Uterus (tissue), 4 donors: ENCODE data around the gene MPC1. TPM values are rescaled to one million over a fixed set of nuclear protein-coding genes. Genes with fewer than 3 reads are reported as not detected.

Source experiments
- DNase-seq, 2 donors: peaks; one replicate each; pipeline ENCODE4 v3.0.0-alpha.2; 2019 to 2020
- H3K27ac ChIP-seq, 2 donors: fragments of 200-600 bp; sonication (generic); 1 replicate in 1 of 2; 2 replicates in 1 of 2; pipeline ENCODE4 v1.5.1; 2016 to 2018
- H3K27me3 ChIP-seq, 2 donors: fragments of 200-600 bp; sonication (generic); one replicate each; pipeline ENCODE4 v1.5.1; 2018 to 2019; ENCODE audit warnings: control low read depth in 1 of 2
- H3K36me3 ChIP-seq, 2 donors: fragments of 200-600 bp; sonication (generic); one replicate each; pipeline ENCODE4 v1.5.1; 2019; ENCODE audit warnings: control low read depth in 1 of 2
- H3K4me1 ChIP-seq, 2 donors: fragments of 200-600 bp; sonication (generic); one replicate each; pipeline ENCODE4 v1.5.1; 2018 to 2019; ENCODE audit warnings: control low read depth in 1 of 2
- H3K4me3 ChIP-seq, 2 donors: fragments of 200-600 bp; sonication (generic); 1 replicate in 1 of 2; 2 replicates in 1 of 2; pipeline ENCODE4 v1.5.1; 2018 to 2019; ENCODE audit warnings: mild to moderate bottlenecking in 1 of 2
- H3K9me3 ChIP-seq, 2 donors: fragments of 200-600 bp; sonication (generic); one replicate each; pipeline ENCODE4 v1.5.1; 2019; ENCODE audit warnings: control low read depth in 1 of 2
- CTCF ChIP-seq, 4 experiments: fragments of 200-600 bp in 2 of 4; fragments of 450-650 bp in 2 of 4; sonication (generic) in 2 of 4; IDR thresholded peaks; one replicate each; pipeline ENCODE4 v1.5.1; 2016 to 2019; ENCODE audit warnings: antibody characterized with exemption in 4 of 4, mild to moderate bottlenecking in 2 of 4, moderate library complexity in 1 of 4
- POLR2A ChIP-seq, 2 donors: fragments of 450-650 bp; IDR thresholded peaks; one replicate each; pipeline ENCODE4 v1.6.1; 2016; ENCODE audit warnings: antibody characterized with exemption in 2 of 2, mild to moderate bottlenecking in 1 of 2, moderate library complexity in 1 of 2
- intact Hi-C: fragments of 100-400 bp; cut with DNase I; formaldehyde crosslinking; loops from one replicate; pipeline ENCODE4 v1.15.1; 2023; ENCODE audit warnings: low total_unique reads
- total RNA-seq, 4 donors: library from RNA; depleted of rRNA in 3 of 4; stranded (reverse); fragments of >200 nt in 3 of 4; gene quantifications; one replicate each; pipeline versions ENCODE4 v1.1.0 to v1.2.4, GENCODE V29; 2014 to 2023
- donor health status: DM: yes; HTN: yes; CAD: no.

Gene MPC1
- total RNA-seq, 4 donors from 2014 or later: 14.1 to 62.1 (median 41.7) TPM

GRCh38 chr6:166361077-166361429 is 21.7 kb downstream of the MPC1 start:
- intact Hi-C loops: no loop called here
- DNase-seq: no peak
- Histone ChIP-seq H3K4me1 (no peaks in the 10 kb centered on the region), H3K27me3 (no peaks in the 10 kb centered on the region), H3K36me3 (no peaks in the 10 kb centered on the region), H3K4me3 (no peak overlapping the region), H3K9me3 (no peaks in the 10 kb centered on the region), H3K27ac (no peak overlapping the region)
- TF ChIP-seq POLR2A (IDR thresholded peaks at IDR 0.05) (no peak), CTCF (IDR thresholded peaks at IDR 0.05) (no peak)

GRCh38 chr6:166360243-166361076 is 22.3 kb downstream of the MPC1 start:
- Histone ChIP-seq H3K9me3 (no peaks in the 10 kb centered on the region), H3K4me1 (no peaks in the 10 kb centered on the region), H3K27ac (no peak overlapping the region), H3K36me3 (no peaks in the 10 kb centered on the region), H3K4me3 (no peak overlapping the region), H3K27me3 (no peaks in the 10 kb centered on the region)
- intact Hi-C loops: no loop called here
- DNase-seq: no peak
- TF ChIP-seq CTCF (IDR thresholded peaks at IDR 0.05): no peak
- TF ChIP-seq POLR2A (IDR thresholded peaks at IDR 0.05): no peak

GRCh38 chr6:166355552-166355951 is 27.2 kb downstream of the MPC1 start:
- intact Hi-C loops: no loop called here
- no peak for DNase-seq
- no peaks in the 10 kb centered on the region for H3K36me3 ChIP-seq
- no peaks in the 10 kb centered on the region for H3K9me3 ChIP-seq
- H3K27me3 ChIP-seq: no peaks in the 10 kb centered on the region
- no peaks in the 10 kb centered on the region for H3K4me1 ChIP-seq
- no peak overlapping the region for H3K4me3 ChIP-seq
- no peak overlapping the region for H3K27ac ChIP-seq
- TF ChIP-seq CTCF (IDR thresholded peaks at IDR 0.05) (no peak), POLR2A (IDR thresholded peaks at IDR 0.05) (no peak)

- Histone ChIP-seq H3K4me1 (no peaks in the 10 kb centered on the region), H3K36me3 (no peaks in the 10 kb centered on the region), H3K9me3 (no peaks in the 10 kb centered on the region), H3K4me3 (no peak overlapping the region), H3K27ac (no peak overlapping the region), H3K27me3 (no peaks in the 10 kb centered on the region)
- intact Hi-C loops: no loop called here
- no peak for TF ChIP-seq POLR2A (IDR thresholded peaks at IDR 0.05)
- no peak for TF ChIP-seq CTCF (IDR thresholded peaks at IDR 0.05)
- no peak for DNase-seq
Observed at GRCh38 chr6:166354965-166355364, 27.8 kb downstream of the MPC1 start.

- DNase-seq: no peak
- H3K27me3 ChIP-seq: no peaks in the 10 kb centered on the region
- no peak overlapping the region for H3K27ac ChIP-seq
- no peaks in the 10 kb centered on the region for H3K4me1 ChIP-seq
- H3K4me3 ChIP-seq: no peak overlapping the region
- no peaks in the 10 kb centered on the region for H3K36me3 ChIP-seq
- no peaks in the 10 kb centered on the region for H3K9me3 ChIP-seq
- TF ChIP-seq POLR2A (IDR thresholded peaks at IDR 0.05) (no peak), CTCF (IDR thresholded peaks at IDR 0.05) (no peak)
- intact Hi-C loops: no loop called here
Observed at GRCh38 chr6:166354143-166354542, 28.6 kb downstream of the MPC1 start.
